OCI-LY7 (cell line): Measurements from ENCODE around the gene ATXN1.

ENCODE experiments used
- EZH2phosphoT487 ChIP-seq: fragments of 200-600 bp; sonication (generic); IDR thresholded peaks from 2 replicates; pipeline ENCODE4 v1.6.1; 2018; ENCODE audit warnings: low read depth, borderline replicate concordance, mild to moderate bottlenecking, mixed run types, antibody characterized with exemption, low read length, moderate library complexity, mixed read lengths
- TF ChIP-seq, protein P1 (sequence below): fragments of 200-600 bp; sonication (generic); conservative IDR thresholded peaks from 2 replicates; pipeline ENCODE4 v1.5.1; 2014; ENCODE audit warnings: mild to moderate bottlenecking, antibody characterized with exemption, low read length, moderate library complexity, mixed read lengths

DNA sequence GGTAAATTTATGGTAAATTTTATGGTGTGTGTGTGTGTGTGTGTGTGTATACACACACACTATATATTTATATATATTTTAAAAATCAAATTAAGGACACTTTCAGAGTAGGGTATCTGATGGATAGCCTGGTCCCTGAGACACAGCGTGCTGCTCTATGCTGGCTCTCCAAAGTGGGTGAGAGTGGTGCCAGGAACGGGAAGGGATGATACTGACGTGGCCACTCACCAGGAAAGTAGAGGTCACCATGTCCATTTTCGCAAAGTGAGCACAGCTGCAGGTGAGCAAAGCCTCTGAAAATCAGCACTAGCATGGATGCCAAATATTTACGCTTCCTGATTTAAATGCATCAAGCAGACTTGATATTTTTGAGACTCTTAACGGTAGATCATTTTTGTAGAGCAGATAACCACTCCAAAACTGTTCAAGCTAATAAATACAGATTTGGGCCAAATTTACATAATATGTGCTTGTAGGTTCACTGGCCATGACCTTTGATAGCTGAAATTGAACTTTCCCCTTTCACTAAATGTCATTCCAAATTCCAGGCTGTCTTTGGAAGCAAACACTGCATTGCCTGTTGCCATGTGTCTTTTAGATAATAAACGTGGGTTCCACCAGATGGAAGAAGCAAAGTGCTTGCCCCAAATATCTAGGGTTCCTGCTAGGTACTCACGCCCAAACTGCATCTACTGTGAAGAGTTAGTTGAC is 116.6 kb downstream of the ATXN1 start:
- TF ChIP-seq, protein P1, sequence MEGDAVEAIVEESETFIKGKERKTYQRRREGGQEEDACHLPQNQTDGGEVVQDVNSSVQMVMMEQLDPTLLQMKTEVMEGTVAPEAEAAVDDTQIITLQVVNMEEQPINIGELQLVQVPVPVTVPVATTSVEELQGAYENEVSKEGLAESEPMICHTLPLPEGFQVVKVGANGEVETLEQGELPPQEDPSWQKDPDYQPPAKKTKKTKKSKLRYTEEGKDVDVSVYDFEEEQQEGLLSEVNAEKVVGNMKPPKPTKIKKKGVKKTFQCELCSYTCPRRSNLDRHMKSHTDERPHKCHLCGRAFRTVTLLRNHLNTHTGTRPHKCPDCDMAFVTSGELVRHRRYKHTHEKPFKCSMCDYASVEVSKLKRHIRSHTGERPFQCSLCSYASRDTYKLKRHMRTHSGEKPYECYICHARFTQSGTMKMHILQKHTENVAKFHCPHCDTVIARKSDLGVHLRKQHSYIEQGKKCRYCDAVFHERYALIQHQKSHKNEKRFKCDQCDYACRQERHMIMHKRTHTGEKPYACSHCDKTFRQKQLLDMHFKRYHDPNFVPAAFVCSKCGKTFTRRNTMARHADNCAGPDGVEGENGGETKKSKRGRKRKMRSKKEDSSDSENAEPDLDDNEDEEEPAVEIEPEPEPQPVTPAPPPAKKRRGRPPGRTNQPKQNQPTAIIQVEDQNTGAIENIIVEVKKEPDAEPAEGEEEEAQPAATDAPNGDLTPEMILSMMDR, result no peak
- TF ChIP-seq EZH2phosphoT487, result no peak
